Measurements from ENCODE around the gene EPN2.

The EPN2 gene

GRCh38 chr17:19269106-19269505 lies 31.9 kb downstream of the EPN2 start:
- DNase-seq (ENCODE audit: extremely low read depth, low read depth): no peak

GRCh38 chr17:19269641-19270040 lies 32.5 kb downstream of the EPN2 start:
- no peak for DNase-seq (ENCODE audit: extremely low read depth, low read depth)
- no peak for TF ChIP-seq CTCF (IDR thresholded peaks at IDR 0.05; ENCODE audit: low read depth, low read length, missing control alignments)
- H3K4me3 ChIP-seq (replicated peaks; ENCODE audit: low read depth, low read length): no peak overlapping the region

More at GRCh38 chr17:19269106-19269505, 31.9 kb downstream of the EPN2 start:
- H3K4me3 ChIP-seq (replicated peaks; ENCODE audit: low read depth, low read length): no peak overlapping the region
- TF ChIP-seq CTCF (IDR thresholded peaks at IDR 0.05; ENCODE audit: low read depth, low read length, missing control alignments): no peak

- TF ChIP-seq CTCF (IDR thresholded peaks at IDR 0.05; ENCODE audit: low read depth, low read length, missing control alignments): no peak
- no peak for DNase-seq (ENCODE audit: extremely low read depth, low read depth)
Measured at GRCh38 chr17:19270347-19270703, 33.2 kb downstream of the EPN2 start.

GRCh38 chr17:19270704-19271611 lies 33.8 kb downstream of the EPN2 start:
- no peak for DNase-seq (ENCODE audit: extremely low read depth, low read depth)
- peak; percentile 5 for TF ChIP-seq CTCF (IDR thresholded peaks at IDR 0.05; ENCODE audit: low read depth, low read length, missing control alignments)
- no peak overlapping the region for H3K4me3 ChIP-seq (replicated peaks; ENCODE audit: low read depth, low read length)

More at GRCh38 chr17:19270347-19270703, 33.2 kb downstream of the EPN2 start:
- no peak overlapping the region for H3K4me3 ChIP-seq (replicated peaks; ENCODE audit: low read depth, low read length)

- TF ChIP-seq CTCF (IDR thresholded peaks at IDR 0.05; ENCODE audit: low read depth, low read length, missing control alignments): no peak
- H3K4me3 ChIP-seq (replicated peaks; ENCODE audit: low read depth, low read length): no peak overlapping the region
- DNase-seq (ENCODE audit: extremely low read depth, low read depth): no peak
Measured at GRCh38 chr17:19271780-19272357, 34.7 kb downstream of the EPN2 start.

GRCh38 chr17:19273731-19274130 lies 36.6 kb downstream of the EPN2 start:
- DNase-seq (ENCODE audit: extremely low read depth, low read depth): no peak
- H3K4me3 ChIP-seq (replicated peaks; ENCODE audit: low read depth, low read length): no peak overlapping the region
- no peak for TF ChIP-seq CTCF (IDR thresholded peaks at IDR 0.05; ENCODE audit: low read depth, low read length, missing control alignments)

Data from HFF-Myc (cell line).